PC-9 (cell line): ENCODE data around the gene VAC14. TPM values are rescaled to one million over a fixed set of nuclear protein-coding genes. Genes with fewer than 3 reads are reported as not detected.

ENCODE experiments used
- BruUV-seq: library from RNA; stranded (reverse); fragments of 400-500 nt; replicated peaks from 2 replicates; lab custom pipeline; 2021; lab: Mats Ljungman, UMichigan
- CTCF ChIA-PET: fragments of 300-600 bp; sonication (Branson Sonifier 250); formaldehyde crosslinking; loops from one replicate; lab custom pipeline; 2022; ENCODE audit warnings: antibody characterized with exemption; lab: Charles Lee
- POLR2A ChIA-PET: fragments of 300-600 bp; sonication (Branson Sonifier 250); formaldehyde crosslinking; loops from one replicate; lab custom pipeline; 2022; ENCODE audit warnings: antibody characterized with exemption; ENCODE audit not compliant: unreplicated experiment; lab: Charles Lee
- DNase-seq, 2 experiments: peaks; one replicate each; pipeline versions ENCODE4 v3.0.0 to v3.0.0-alpha.2; 2015 to 2022; ENCODE audit warnings: mixed read lengths in 1 of 2
- H2AFZ ChIP-seq: fragments of 200-600 bp; sonication (generic); 2 replicates; pipeline ENCODE4 v1.8.1; 2017; ENCODE audit warnings: antibody characterized with exemption
- H3F3A ChIP-seq: fragments of 200-600 bp; sonication (generic); 2 replicates; pipeline ENCODE4 v1.8.1; 2017; ENCODE audit warnings: antibody characterized with exemption, mild to moderate bottlenecking, low read depth; ENCODE audit not compliant: insufficient read depth
- H3K27ac ChIP-seq: fragments of 200-600 bp; sonication (generic); 2 replicates; pipeline ENCODE4 v1.6.1; 2016; ENCODE audit warnings: mixed run types
- H3K27me3 ChIP-seq: fragments of 200-600 bp; sonication (generic); 2 replicates; pipeline ENCODE4 v1.6.1; 2016; ENCODE audit warnings: low read depth, mixed run types; ENCODE audit not compliant: insufficient read depth
- H3K36me3 ChIP-seq: fragments of 200-600 bp; sonication (generic); 2 replicates; pipeline ENCODE4 v1.6.1; 2016; ENCODE audit warnings: low read depth, mixed run types
- H3K4me1 ChIP-seq: fragments of 200-600 bp; sonication (generic); replicated peaks from 2 replicates; pipeline ENCODE4 v1.6.1; 2016; ENCODE audit warnings: mixed run types; ENCODE audit not compliant: insufficient read depth
- H3K4me2 ChIP-seq: fragments of 200-600 bp; sonication (generic); 2 replicates; pipeline ENCODE4 v1.6.1; 2017; ENCODE audit warnings: mixed run types
- H3K4me3 ChIP-seq: fragments of 200-600 bp; sonication (generic); 2 replicates; pipeline ENCODE4 v1.6.1; 2016; ENCODE audit warnings: mixed run types
- H3K79me2 ChIP-seq: fragments of 200-600 bp; sonication (generic); 2 replicates; pipeline ENCODE4 v1.6.1; 2017; ENCODE audit warnings: low read depth, mixed run types
- H3K9me2 ChIP-seq: fragments of 200-600 bp; sonication (generic); 2 replicates; pipeline ENCODE4 v1.8.1; 2017; ENCODE audit warnings: mild to moderate bottlenecking; ENCODE audit not compliant: insufficient read depth
- H3K9me3 ChIP-seq: fragments of 200-600 bp; sonication (generic); 2 replicates; pipeline ENCODE4 v1.8.1; 2016; ENCODE audit warnings: low read depth; ENCODE audit not compliant: insufficient read depth
- H4K20me1 ChIP-seq: fragments of 200-600 bp; sonication (generic); 2 replicates; pipeline ENCODE4 v1.8.1; 2017; ENCODE audit not compliant: insufficient read depth
- CTCF ChIP-seq: fragments of 200-600 bp; sonication (generic); conservative IDR thresholded peaks from 2 replicates; pipeline ENCODE4 v1.6.1; 2017; ENCODE audit warnings: mixed run types, antibody characterized with exemption, mild to moderate bottlenecking, moderate library complexity
- EZH2 ChIP-seq: fragments of 200-600 bp; sonication (generic); IDR thresholded peaks from 2 replicates; pipeline ENCODE4 v1.8.0; 2017; ENCODE audit warnings: antibody characterized with exemption, low read depth
- intact Hi-C: fragments of 100-400 bp; cut with micrococcal nuclease; formaldehyde crosslinking; loops from one replicate; pipeline ENCODE4 v1.10.0; 2022; ENCODE audit not compliant: unreplicated experiment
- total RNA-seq: library from RNA; stranded (reverse); gene quantifications from 2 replicates; pipeline ENCODE4 v1.2.3, GENCODE V29; 2021

Gene VAC14
- total RNA-seq, 1 experiment from 2014 or later: 46.8 TPM

- no peak for TF ChIP-seq EZH2
- no peak for TF ChIP-seq CTCF
- Histone ChIP-seq H3K79me2 (no peaks in the 10 kb centered on the region), H2AFZ (no peak overlapping the region), H4K20me1 (no peaks in the 10 kb centered on the region), H3K27me3 (no peaks in the 10 kb centered on the region), H3K9me2 (no peaks in the 10 kb centered on the region), H3K27ac (no peak overlapping the region), H3K4me3 (no peak overlapping the region), H3K36me3 (no peaks in the 10 kb centered on the region), H3K4me2 (peak overlapping the region; percentile 74; the same call in 1 of the 2 replicates), H3K9me3 (no peaks in the 10 kb centered on the region), H3K4me1 (peaks cover 25% of the 10 kb centered on the region), H3F3A (peaks cover 9% of the 10 kb centered on the region; the same call in 1 of the 2 replicates)
- intact Hi-C loops: loop anchor here (1.0 to 5.0 kb wide), 3 partner anchors 91 to 283 kb away; no protein-coding TSS in a partner anchor
- ChIA-PET POLR2A (no interaction called here), CTCF (interaction anchor here (0.6 to 1.3 kb wide), 6 partner anchors 12 to 286 kb away, joined by 3 to 14 read pairs (median 6); no protein-coding TSS in a partner anchor)
- no peak for DNase-seq
- BruUV-seq: no TSS peak
Observed at GRCh38 chr16:70653406-70653805, 147.6 kb downstream of the VAC14 start.

- H3K27me3 ChIP-seq: no peaks in the 10 kb centered on the region
- CTCF ChIA-PET: interaction anchor here (1.3 kb wide), 1 partner anchor 91 kb away, joined by 7 read pairs; no protein-coding TSS in a partner anchor
- no TSS peak for BruUV-seq
Observed at GRCh38 chr16:70652322-70652721, 148.6 kb downstream of the VAC14 start.

GRCh38 chr16:70651524-70651923 lies 149.4 kb downstream of the VAC14 start:
- no peaks in the 10 kb centered on the region for H4K20me1 ChIP-seq
- CTCF ChIA-PET: interaction anchor here (0.7 kb wide), 1 partner anchor 78 kb away, joined by 3 read pairs; no protein-coding TSS in a partner anchor
- TF ChIP-seq EZH2 (no peak), CTCF (no peak)
- H3K36me3 ChIP-seq: no peaks in the 10 kb centered on the region
- POLR2A ChIA-PET: interaction anchor here (0.6 kb wide), 1 partner anchor 116 kb away, joined by 5 read pairs; no protein-coding TSS in a partner anchor
- DNase-seq: peak in 1 of 2 experiments; percentile 15
- H3K9me2 ChIP-seq: no peaks in the 10 kb centered on the region
- H3K27me3 ChIP-seq: no peaks in the 10 kb centered on the region
- no peak overlapping the region for H2AFZ ChIP-seq
- BruUV-seq: no TSS peak
- intact Hi-C loops: loop anchor here (5.0 kb wide), 1 partner anchor 89 kb away; no protein-coding TSS in a partner anchor
- no peaks in the 10 kb centered on the region for H3K79me2 ChIP-seq
- peaks cover 9% of the 10 kb centered on the region; the same call in 1 of the 2 replicates for H3F3A ChIP-seq
- no peak overlapping the region for H3K4me2 ChIP-seq
- no peak overlapping the region for H3K27ac ChIP-seq
- no peak overlapping the region for H3K4me3 ChIP-seq
- peaks cover 25% of the 10 kb centered on the region for H3K4me1 ChIP-seq
- no peaks in the 10 kb centered on the region for H3K9me3 ChIP-seq

More at GRCh38 chr16:70652322-70652721, 148.6 kb downstream of the VAC14 start:
- Histone ChIP-seq H3K4me1 (peaks cover 25% of the 10 kb centered on the region), H3K4me3 (no peak overlapping the region), H3K9me2 (no peaks in the 10 kb centered on the region), H4K20me1 (no peaks in the 10 kb centered on the region), H2AFZ (no peak overlapping the region), H3K9me3 (no peaks in the 10 kb centered on the region), H3K79me2 (no peaks in the 10 kb centered on the region), H3K4me2 (no peak overlapping the region), H3F3A (peaks cover 9% of the 10 kb centered on the region; the same call in 1 of the 2 replicates), H3K36me3 (no peaks in the 10 kb centered on the region), H3K27ac (no peak overlapping the region)
- POLR2A ChIA-PET: no interaction called here
- no peak for DNase-seq
- intact Hi-C loops: loop anchor here (2.0 to 5.0 kb wide), 2 partner anchors 90 to 282 kb away; no protein-coding TSS in a partner anchor
- no peak for TF ChIP-seq CTCF
- no peak for TF ChIP-seq EZH2
